ENCODE measurements around the gene SRMS. TPM values are rescaled to one million over a fixed set of nuclear protein-coding genes. Genes with fewer than 3 reads are reported as not detected.

Gene SRMS
- total and polyA plus RNA-seq, 2 donors (not counting 3 experiments of a cell fraction or from before 2014, with no cell fraction given): not detected

DNA sequence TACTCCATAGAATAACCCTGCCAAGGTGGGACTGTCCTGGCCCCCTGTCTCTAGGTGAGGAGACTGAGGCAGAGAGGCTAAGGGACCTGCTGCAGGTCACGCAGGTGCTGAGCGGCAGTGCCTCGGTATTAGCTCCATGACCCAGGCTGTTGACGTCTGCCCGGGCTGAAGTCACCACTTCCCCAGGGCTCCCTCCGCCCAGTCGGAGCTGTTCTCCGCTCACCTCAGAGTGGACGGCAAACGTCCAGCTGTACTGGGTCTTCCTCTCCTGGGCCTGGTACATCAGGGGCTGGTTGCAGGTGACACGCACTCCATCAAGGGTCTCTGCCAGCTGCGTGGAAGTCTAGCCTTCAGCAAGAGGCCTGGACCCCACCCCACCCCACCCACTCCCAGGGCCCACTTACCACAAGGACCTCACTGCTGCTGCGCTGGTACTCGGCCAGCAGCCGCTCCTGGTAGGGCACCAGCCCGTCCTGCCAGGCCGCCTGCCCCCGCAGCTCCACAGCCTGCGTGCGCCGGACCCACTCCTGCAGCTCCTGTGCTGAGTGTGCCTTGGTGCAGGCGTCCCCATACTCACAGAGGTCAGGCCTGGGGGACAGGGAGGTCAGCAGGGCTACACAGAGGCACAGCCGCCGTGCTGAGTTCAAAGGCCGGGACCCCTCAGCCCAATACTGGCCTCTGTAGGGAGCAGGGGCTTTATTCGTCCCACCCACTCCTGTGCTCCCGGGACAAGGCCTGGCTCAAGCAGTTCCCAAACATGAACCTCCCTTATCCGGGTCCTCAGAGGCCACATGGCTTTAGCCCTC lies 22.9 kb upstream of the SRMS start:
- Histone ChIP-seq H3K4me2 (ENCODE audit: insufficient read depth, low read length) (no peak overlapping the region), H2AFZ (ENCODE audit: low read depth, low read length) (no peak overlapping the region), H3K9me3 (replicated peaks; ENCODE audit: control insufficient read depth, insufficient read depth, low read length) (no peaks in the 10 kb centered on the region), H3K27me3 (ENCODE audit: control insufficient read depth in 2 of 2, insufficient read depth in 2 of 2, low read length in 2 of 2) (no peaks in the 10 kb centered on the region), H3K9ac (replicated peaks; ENCODE audit: extremely low read depth, insufficient read depth, low read length) (no peak overlapping the region), H3K4me1 (ENCODE audit: control insufficient read depth, extremely low read depth, insufficient read depth, low read length) (peaks cover 10% of the 10 kb centered on the region), H3K9me1 (replicated peaks; ENCODE audit: control insufficient read depth, extremely low read depth, insufficient read depth, low read length) (no peaks in the 10 kb centered on the region), H3K27ac (ENCODE audit: insufficient read depth, low read depth, low read length) (no peak overlapping the region), H4K20me1 (replicated peaks; ENCODE audit: control insufficient read depth, extremely low read depth, insufficient read depth, low read length) (no peaks in the 10 kb centered on the region), H3K36me3 (ENCODE audit: control insufficient read depth in 2 of 2, extremely low read depth in 1 of 2, insufficient read depth in 2 of 2, low read length in 2 of 2) (no peaks in the 10 kb centered on the region), H3K4me3 (replicated peaks in 1 of 3; ENCODE audit: insufficient read depth in 1 of 3, low read depth in 1 of 3, low read length in 3 of 3) (no peak overlapping the region), H3K79me2 (ENCODE audit: control insufficient read depth, insufficient read depth, low read length) (peaks cover 5% of the 10 kb centered on the region)
- ChIA-PET POLR2A (no interaction called here), CTCF (interaction anchor here (0.8 kb wide), 1 partner anchor 74 kb away, joined by 3 read pairs; no protein-coding TSS in a partner anchor)
- TF ChIP-seq EZH2 (IDR thresholded peaks at IDR 0.05; ENCODE audit: borderline replicate concordance, low read depth, low read length, severe bottlenecking): no peak
- FAIRE-seq (no peak), DNase-seq (ENCODE audit: low read depth, low spot score) (no peak)
- dilution Hi-C loops (cut with MboI; ENCODE audit: extremely low pct_ligation_motif_present, low sequenced_read_pairs) (no loop called here), intact Hi-C loops (cut with micrococcal nuclease) (loop anchor here (5.0 kb wide), 1 partner anchor 57 kb away; the partner anchor contains the start of gene GMEB2)
- no TSS peak for BruUV-seq (replicated peaks)

DNA sequence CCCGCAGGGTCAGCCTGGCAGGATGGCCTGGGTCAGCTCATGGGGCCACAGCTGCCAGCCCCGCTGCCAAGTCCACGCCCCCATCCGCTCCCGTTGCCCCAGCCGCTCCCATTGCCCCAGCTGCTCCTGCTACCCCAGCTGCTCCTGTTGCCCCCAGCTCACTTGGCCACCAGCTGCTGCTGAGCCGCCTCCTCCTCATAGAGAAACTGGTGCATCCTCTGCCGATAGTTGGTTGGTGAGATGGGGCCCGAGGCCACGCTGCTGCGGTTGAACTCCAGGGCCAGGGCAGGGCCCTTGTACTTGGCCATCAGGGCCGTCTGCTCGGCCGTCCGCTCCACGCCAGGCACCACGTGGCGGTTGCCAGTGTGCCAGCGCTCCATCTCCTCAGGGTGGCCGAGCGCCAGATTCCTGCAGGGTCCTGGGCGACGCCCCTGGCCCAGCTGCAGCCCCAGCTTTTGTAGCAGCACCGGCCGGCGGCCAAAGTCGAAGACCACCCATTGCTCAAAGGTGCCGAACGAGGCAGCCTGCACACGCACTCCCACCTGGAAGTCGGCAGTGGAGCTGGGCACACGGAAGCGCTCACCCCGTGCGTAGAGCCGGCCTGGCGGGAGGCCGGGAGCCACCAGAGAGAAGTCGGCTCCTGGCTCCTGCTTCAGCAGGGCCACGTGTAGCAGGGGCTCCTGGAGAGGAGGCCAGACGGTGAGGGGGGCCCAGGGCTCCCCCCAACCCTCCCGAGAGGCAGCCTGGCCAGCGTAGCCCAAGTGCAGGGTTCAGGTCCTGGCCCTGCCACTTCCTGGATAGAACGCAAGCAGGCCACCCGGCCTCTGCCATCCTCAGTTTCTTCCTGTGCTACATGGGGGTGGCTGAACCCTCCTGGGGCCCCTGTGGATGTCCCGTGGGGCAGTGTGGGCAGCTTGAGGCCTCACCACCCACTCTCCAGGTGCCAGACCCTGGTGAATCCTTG lies 21.7 kb upstream of the SRMS start:
- no peak for DNase-seq (ENCODE audit: low read depth, low spot score)
- dilution Hi-C loops (cut with MboI; ENCODE audit: extremely low pct_ligation_motif_present, low sequenced_read_pairs): no loop called here

More for the DNA sequence above, 21.7 kb upstream of the SRMS start:
- no peak overlapping the region for H3K9ac ChIP-seq (replicated peaks; ENCODE audit: extremely low read depth, insufficient read depth, low read length)
- H3K4me1 ChIP-seq (ENCODE audit: control insufficient read depth, extremely low read depth, insufficient read depth, low read length): peaks cover 8% of the 10 kb centered on the region
- no peaks in the 10 kb centered on the region for H4K20me1 ChIP-seq (replicated peaks; ENCODE audit: control insufficient read depth, extremely low read depth, insufficient read depth, low read length)
- H3K27ac ChIP-seq (ENCODE audit: insufficient read depth, low read depth, low read length): no peak overlapping the region
- FAIRE-seq: no peak
- H3K9me1 ChIP-seq (replicated peaks; ENCODE audit: control insufficient read depth, extremely low read depth, insufficient read depth, low read length): no peaks in the 10 kb centered on the region
- no peaks in the 10 kb centered on the region for H3K27me3 ChIP-seq (ENCODE audit: control insufficient read depth in 2 of 2, insufficient read depth in 2 of 2, low read length in 2 of 2)
- peaks cover 5% of the 10 kb centered on the region for H3K79me2 ChIP-seq (ENCODE audit: control insufficient read depth, insufficient read depth, low read length)
- no peaks in the 10 kb centered on the region for H3K9me3 ChIP-seq (replicated peaks; ENCODE audit: control insufficient read depth, insufficient read depth, low read length)
- no peak overlapping the region for H3K4me3 ChIP-seq (replicated peaks in 1 of 3; ENCODE audit: insufficient read depth in 1 of 3, low read depth in 1 of 3, low read length in 3 of 3)
- TF ChIP-seq JUN (IDR thresholded peaks at IDR 0.05; ENCODE audit: borderline replicate concordance, insufficient read depth, insufficient read length, low read depth) (no peak), POLR2A (IDR thresholded peaks at IDR 0.05; ENCODE audit: low read depth, low read length) (no peak), GATA2 (IDR thresholded peaks at IDR 0.05; ENCODE audit: insufficient read depth, insufficient read length, low read depth, low read length) (no peak), FOS (IDR thresholded peaks at IDR 0.05; ENCODE audit: borderline replicate concordance, insufficient read depth, low read length) (no peak), MYC (IDR thresholded peaks at IDR 0.05; ENCODE audit: low read depth, low read length) (no peak), POLR2AphosphoS5 (IDR thresholded peaks at IDR 0.05; ENCODE audit: insufficient read depth, low read depth, low read length) (no peak), EZH2 (IDR thresholded peaks at IDR 0.05; ENCODE audit: borderline replicate concordance, low read depth, low read length, severe bottlenecking) (no peak)
- TF ChIP-seq, protein P1, sequence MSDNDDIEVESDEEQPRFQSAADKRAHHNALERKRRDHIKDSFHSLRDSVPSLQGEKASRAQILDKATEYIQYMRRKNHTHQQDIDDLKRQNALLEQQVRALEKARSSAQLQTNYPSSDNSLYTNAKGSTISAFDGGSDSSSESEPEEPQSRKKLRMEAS (IDR thresholded peaks at IDR 0.05; ENCODE audit: insufficient read depth, insufficient read length): no peak
- TF ChIP-seq, protein P2, sequence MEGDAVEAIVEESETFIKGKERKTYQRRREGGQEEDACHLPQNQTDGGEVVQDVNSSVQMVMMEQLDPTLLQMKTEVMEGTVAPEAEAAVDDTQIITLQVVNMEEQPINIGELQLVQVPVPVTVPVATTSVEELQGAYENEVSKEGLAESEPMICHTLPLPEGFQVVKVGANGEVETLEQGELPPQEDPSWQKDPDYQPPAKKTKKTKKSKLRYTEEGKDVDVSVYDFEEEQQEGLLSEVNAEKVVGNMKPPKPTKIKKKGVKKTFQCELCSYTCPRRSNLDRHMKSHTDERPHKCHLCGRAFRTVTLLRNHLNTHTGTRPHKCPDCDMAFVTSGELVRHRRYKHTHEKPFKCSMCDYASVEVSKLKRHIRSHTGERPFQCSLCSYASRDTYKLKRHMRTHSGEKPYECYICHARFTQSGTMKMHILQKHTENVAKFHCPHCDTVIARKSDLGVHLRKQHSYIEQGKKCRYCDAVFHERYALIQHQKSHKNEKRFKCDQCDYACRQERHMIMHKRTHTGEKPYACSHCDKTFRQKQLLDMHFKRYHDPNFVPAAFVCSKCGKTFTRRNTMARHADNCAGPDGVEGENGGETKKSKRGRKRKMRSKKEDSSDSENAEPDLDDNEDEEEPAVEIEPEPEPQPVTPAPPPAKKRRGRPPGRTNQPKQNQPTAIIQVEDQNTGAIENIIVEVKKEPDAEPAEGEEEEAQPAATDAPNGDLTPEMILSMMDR (IDR thresholded peaks at IDR 0.05; ENCODE audit: extremely low read depth in 1 of 2, insufficient read depth in 1 of 2, low read depth in 1 of 2, low read length in 2 of 2): no peak
- no TSS peak for BruUV-seq (replicated peaks)
- ChIA-PET CTCF (no interaction called here), POLR2A (no interaction called here)
- H2AFZ ChIP-seq (ENCODE audit: low read depth, low read length): no peak overlapping the region
- peaks cover 0 to 4% of the 10 kb centered on the region in 2 experiments for H3K36me3 ChIP-seq (ENCODE audit: control insufficient read depth in 2 of 2, extremely low read depth in 1 of 2, insufficient read depth in 2 of 2, low read length in 2 of 2)
- no peak overlapping the region for H3K4me2 ChIP-seq (ENCODE audit: insufficient read depth, low read length)
- intact Hi-C loops (cut with micrococcal nuclease): no loop called here

All from endothelial cell of umbilical vein (primary cell).